ENCODE data around the gene IL6. TPM values are rescaled to one million over a fixed set of nuclear protein-coding genes. Genes with fewer than 3 reads are reported as not detected.

The IL6 gene
- total and polyA plus RNA-seq, 9 of the 15 experiments (the other 6 are each of a cell fraction or from before 2014, with no cell fraction given): 0.76 to 2.9 (median 1.5) TPM

DNA sequence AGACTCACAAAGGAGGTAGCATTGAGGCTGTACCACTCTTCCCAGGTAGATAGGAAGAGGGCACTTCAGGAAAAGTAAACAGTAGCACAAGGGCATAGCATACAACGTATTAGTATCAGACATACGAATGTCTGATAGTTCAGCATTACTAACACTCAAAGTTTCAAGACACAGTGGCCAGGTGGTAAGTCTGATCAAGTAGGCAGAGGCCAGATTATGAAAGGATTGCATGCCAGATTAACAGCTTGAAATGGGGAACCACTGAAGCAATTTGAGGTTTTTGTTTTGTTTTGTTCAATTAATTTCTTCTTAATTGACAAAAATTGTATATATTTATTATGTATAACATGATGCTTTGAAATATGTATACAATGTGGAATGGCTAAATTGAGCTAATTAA, 45.7 kb upstream of the IL6 start (continued):
- TF ChIP-seq, protein P1, sequence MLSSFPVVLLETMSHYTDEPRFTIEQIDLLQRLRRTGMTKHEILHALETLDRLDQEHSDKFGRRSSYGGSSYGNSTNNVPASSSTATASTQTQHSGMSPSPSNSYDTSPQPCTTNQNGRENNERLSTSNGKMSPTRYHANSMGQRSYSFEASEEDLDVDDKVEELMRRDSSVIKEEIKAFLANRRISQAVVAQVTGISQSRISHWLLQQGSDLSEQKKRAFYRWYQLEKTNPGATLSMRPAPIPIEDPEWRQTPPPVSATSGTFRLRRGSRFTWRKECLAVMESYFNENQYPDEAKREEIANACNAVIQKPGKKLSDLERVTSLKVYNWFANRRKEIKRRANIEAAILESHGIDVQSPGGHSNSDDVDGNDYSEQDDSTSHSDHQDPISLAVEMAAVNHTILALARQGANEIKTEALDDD (IDR thresholded peaks at IDR 0.05): no peak
- TF ChIP-seq KLF16 (IDR thresholded peaks at IDR 0.05): no peak
- TF ChIP-seq NR2C1 (IDR thresholded peaks at IDR 0.05): no peak
- no peak for TF ChIP-seq NR2C1 (tag; IDR thresholded peaks at IDR 0.05)
- TF ChIP-seq MITF (IDR thresholded peaks at IDR 0.05): no peak
- TF ChIP-seq, protein P2, sequence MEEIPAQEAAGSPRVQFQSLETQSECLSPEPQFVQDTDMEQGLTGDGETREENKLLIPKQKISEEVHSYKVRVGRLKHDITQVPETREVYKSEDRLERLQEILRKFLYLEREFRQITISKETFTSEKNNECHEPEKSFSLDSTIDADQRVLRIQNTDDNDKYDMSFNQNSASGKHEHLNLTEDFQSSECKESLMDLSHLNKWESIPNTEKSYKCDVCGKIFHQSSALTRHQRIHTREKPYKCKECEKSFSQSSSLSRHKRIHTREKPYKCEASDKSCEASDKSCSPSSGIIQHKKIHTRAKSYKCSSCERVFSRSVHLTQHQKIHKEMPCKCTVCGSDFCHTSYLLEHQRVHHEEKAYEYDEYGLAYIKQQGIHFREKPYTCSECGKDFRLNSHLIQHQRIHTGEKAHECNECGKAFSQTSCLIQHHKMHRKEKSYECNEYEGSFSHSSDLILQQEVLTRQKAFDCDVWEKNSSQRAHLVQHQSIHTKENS (CRISPR knock-in tag; IDR thresholded peaks at IDR 0.05): no peak
- TF ChIP-seq CHD4 (IDR thresholded peaks at IDR 0.05; ENCODE audit: insufficient read depth, insufficient replicate concordance, low read depth, low read length, poor library complexity, severe bottlenecking): no peak
- no peak for TF ChIP-seq SREBF1 (IDR thresholded peaks at IDR 0.05; ENCODE audit: borderline replicate concordance, low read depth, low read length)
- no peak for TF ChIP-seq ZNF431 (CRISPR knock-in tag; IDR thresholded peaks at IDR 0.05)
- TF ChIP-seq EWSR1 (IDR thresholded peaks at IDR 0.05; ENCODE audit: borderline replicate concordance, low read depth, partially characterized antibody): no peak
- TF ChIP-seq ZSCAN29 (IDR thresholded peaks at IDR 0.05): no peak
